HG03342 (cell line): ENCODE results near the gene CHST3.

ENCODE experiments used
- ATAC-seq: cut with Tn5 transposase; IDR thresholded peaks from one replicate; pipeline ENCODE4 v1.9.1; 2021; ENCODE audit warnings: mild to moderate bottlenecking, moderate library complexity; ENCODE audit not compliant: unreplicated experiment

CHST3 gene

DNA sequence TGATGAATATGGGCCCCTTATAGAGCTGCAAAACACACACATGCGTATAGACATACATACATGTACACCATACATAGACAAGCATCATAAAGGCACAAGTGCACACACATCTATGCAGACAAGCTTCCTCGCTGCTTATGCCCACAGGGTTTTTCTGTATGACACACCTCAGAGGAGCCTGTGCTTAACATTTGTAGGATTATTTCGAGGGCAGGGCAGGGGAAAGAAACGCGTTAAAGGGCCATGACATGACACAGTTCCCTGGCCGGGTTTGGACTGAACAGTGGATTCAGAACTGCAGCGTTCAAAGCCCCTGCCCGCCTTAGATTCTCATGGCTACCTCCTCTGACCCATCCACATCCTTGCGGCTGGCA, 44.8 kb downstream of the CHST3 start:
- no peak for ATAC-seq

DNA sequence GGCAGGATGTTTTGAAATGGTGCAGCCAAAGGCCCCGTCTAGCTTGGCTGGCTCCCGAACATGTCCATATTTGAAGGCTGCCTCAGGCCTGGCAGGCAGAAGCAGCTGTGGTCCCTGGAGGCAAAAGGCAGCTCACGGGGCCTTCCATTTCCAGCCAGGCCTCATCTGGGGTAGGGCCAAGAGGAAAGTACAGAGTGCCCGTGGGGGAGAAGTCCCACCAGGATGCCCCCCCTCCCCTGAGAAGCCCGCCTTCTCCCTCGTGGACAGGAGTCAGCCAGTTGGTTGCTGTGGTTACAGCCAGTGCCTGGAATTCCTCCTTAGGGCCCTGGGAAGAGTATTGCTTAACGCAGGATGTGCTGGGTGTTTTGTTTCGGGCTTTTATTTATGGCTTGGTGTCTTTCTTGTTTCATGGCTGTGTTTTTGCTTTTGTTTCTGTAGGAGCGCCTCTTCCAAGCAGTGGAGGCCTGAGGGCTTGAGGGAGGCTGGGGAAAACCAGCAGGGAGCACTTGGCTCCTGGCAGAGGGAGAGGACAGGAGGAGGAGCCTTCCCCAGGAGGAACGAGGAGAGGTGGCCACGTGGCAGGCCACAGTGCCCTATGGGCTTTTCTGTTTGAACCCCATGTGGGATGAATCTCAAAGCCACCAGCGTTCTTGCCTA, 45.4 kb downstream of the CHST3 start:
- ATAC-seq: no peak

DNA sequence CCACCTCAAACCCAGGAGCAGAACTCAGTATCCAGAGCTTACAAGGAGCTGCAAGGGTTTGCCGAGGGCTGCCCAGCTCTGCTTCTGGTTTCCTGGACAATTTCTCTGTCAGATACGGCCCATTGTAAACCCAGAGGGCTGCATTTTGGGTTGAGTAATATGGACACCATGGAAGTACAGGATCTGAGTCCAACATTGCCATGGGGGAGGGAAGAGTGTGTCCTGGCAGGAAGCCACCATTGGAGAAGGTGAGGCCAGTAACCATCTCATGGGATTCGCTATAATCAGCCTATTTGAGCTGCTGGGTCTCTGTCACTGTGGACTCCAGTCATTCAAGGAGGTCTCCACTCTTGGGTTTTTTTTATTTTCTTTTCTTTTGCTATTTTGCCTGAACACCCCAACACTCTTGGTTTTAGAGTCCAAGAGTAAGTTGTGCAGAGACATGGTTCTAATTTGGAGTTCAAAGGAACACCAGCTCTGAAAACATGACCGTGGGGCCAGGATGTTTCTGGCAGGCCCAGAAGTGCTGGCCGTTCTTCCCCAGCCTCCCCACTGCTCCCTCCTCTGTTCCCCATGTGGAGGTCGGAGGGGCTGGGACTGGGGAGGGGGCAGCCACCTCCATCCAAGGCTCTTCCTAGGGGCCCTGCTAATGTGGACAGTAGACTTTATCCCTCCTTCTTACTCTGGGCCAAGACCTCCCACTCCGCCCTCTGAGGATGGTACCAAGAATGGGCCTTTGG, 46.2 kb downstream of the CHST3 start:
- no peak for ATAC-seq

DNA sequence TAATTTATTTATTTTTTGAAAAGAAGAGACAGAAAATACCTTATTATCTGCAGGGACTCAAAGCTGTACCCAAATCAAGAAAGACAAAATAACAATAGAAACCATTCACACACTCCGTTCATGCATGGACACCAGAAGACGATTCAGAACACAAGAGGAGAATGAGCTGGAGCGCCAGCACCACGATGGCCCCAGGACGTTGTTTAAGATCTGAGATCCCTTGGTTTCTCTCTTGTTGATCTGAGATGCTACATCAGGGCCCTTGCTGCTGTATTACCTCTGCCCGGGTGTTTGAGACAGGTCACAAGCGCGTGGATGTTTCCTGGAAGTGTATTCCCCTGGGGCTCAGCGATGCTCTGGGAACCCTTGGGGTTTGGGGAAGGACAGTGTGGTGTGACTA, 46.8 kb downstream of the CHST3 start:
- ATAC-seq: no peak

DNA sequence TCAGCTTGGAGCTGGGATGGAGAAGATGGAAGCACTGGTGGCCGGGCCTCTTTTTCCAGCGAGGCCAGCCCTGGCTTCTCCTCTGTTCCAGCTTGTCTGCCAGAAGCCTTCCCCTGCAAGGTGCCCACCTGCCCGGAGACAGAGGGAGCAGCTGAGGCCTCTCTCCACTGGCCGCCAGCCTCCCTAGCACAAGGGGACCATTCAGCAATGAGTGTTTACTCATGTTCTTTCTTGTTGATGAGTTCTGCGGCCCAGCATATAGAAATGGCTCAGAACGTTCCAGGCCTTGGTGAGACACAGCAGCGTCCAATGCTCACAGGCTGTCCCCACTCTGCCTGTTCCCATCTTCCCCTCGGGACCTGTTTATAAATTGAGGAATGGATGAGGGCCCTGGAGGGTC, 47.3 kb downstream of the CHST3 start:
- ATAC-seq: no peak

DNA sequence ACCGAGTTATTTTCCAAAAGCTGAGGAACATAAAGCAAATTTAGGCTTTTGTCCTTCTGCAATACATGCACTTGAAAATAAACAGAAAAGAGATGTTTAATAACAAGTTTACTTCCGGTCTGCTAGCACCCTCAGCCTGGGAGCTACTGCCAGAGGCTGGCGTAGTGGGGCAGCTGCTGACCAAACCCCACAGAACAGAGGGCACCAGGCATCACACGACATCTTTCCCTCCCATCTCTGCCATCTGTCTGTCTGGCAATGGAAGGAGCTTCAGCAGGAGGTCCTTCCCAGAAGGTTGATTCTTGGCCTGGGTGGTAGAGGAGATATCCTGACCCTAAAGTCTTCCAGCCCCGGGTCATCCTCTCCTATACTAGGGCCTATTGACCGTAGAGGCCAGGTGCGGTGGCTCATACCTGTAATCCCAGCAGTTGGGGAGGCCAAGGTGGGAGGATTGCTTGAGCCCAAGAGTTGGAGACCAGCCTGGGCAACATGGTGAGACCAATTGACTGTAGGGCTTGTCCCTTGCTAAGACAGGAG, 47.8 kb downstream of the CHST3 start:
- ATAC-seq: no peak

DNA sequence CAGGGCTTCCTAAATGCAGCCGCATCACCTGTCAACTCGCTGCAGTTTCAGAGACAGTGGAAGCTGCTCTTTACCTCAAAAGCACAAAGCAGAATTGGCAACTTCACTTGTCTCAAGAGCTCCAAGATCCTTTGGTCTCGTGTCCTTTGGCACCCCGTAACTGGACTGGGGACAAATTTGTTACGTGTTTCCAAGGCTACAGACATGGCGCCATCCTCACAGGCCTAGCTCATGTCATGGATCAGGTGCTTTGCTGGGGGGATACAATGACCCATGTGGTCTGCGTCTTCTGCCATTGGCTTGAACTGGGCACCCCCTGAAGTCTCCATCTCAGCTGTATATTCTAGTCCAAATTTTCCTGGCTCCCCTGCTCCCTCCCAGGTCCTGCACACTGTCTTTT, 48.6 kb downstream of the CHST3 start:
- ATAC-seq: no peak

DNA sequence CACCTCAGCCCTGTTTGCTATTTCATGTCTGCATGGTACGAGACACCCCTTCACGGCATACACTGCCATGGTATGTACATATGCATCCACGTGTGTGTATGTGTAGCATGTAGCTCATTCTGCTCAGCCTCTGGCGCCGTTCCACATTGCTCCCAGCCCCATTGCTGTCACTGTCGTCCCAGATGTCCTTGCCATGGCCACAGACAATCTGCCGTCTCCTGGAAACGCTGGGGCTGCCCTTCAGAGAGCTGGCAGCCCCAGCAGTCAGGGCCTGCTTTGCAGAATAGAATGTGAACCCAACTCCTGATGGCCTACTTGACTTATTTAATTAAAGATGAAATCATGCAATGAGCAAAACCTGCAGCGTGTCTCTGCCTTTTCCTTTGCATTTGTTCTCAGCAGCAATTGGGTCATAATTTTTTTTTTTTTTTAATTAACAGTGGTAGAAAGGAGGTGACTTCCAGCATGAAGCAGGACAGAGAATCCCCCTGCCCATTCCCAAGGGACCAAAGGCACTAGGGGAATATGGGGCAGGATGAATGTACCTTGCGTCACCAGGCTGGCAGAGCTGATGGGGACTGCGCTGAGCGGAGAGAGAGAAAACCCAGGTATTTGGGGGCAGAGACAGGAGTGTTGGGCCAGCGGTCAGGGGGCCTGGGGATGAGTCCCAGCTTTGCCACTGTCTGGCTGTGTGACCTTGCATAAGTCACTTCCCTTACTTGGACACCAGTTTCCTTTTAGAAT, 49.2 kb downstream of the CHST3 start:
- ATAC-seq: no peak

DNA sequence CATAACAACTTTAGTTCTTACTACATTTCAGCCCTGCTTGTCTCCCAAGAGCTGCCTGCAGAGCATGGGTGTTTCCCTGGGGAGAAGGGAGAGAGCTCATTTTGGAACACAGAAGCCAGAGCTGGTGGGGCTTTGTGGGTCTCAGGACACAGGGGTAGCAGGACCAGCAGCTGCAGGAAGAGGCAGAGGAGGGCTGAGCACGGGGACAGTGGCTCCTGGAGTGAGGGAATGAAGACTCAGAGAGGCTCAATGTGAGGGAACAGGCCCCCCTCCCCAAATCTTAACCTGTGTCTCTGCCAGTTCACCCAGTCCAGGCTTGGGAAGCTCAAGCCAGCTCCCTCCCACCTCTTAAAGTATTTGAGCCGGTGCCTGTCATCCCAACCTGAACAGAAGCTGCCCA, 50.0 kb downstream of the CHST3 start:
- no peak for ATAC-seq

DNA sequence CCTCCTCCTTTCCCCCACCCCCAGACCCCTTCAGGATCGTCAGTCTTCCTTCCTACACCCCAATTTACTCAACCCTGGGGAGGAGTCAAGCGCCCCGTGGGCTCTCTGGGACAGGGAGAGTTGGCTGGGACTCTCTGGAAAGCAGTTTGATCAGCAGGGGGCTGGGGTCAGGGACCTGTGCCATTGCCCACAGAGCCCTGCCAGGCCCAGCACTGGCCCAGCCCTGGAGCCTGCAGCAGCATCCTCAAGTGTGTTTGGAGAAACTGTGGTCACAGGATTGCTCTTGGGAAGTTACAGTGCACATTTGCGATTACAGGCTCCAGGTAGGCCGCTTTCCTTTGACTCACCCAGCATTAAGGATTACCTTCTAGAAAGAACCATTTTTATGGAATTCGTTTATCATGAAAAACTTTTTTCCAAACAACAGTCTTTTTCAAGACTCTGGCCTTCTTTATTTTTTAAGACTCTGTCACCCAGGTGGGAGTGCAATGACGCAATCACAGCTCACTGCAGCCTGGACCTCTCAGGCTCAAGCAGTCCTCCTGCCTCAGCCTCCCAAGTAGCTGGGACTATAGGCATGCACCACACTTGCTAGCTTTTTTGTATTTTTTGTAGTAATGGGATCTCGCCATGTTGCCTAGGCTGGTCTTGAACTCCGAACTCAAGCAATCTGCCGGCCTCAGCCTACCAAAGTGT, 50.7 kb downstream of the CHST3 start:
- ATAC-seq: no peak

DNA sequence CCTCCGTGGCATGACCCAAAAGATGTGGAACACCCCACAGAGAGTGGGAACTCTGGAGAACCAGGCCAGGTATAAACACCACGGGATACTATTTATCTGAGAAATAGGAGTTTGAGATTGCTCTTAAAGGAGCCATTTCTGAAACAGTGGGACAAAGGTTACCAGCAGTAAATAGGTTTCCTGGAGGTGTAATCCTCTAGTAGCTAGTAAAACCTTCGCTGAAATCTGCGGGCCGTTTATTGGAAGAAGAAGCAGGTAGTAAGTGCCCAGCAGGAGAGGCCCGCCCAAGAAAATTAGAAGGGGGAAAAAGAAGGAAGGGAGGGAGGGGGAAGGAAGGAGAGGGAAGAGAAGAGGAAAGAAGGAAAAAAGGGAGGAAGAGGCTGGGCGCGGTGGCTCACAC, 51.6 kb downstream of the CHST3 start:
- ATAC-seq: no peak

DNA sequence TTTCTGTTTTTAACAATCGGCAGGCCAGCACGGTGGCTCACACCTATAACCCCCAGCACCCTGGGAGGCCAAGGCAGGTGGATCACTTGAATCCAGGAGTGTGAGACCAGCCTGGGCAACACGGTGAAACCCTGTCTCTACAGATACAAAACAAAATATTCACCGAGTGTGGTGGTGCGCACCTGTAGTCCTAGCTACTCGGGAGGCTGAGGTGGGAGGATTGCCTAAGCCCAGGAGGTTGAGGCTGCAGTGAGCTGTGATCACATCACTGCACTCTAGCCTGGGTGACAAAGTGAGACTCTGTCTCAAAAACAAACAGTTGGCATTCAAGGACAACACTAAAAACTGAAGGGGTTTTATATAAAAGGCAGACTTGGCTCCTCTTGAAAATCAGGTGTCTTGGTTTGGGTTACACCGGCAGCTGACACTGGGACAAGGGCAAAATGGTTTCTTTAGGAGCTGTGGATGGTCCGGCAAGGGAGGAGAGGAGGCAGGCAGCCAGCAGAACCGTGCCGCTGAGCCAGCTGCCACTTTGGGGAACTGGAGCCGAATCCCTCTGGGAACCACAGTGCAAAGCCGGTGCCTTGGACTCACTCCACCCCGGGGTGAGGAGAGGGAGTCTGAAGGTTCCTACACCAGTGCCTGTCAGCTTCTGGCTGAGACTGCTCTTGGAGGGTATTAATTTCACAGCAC, 52.6 kb downstream of the CHST3 start:
- no peak for ATAC-seq

DNA sequence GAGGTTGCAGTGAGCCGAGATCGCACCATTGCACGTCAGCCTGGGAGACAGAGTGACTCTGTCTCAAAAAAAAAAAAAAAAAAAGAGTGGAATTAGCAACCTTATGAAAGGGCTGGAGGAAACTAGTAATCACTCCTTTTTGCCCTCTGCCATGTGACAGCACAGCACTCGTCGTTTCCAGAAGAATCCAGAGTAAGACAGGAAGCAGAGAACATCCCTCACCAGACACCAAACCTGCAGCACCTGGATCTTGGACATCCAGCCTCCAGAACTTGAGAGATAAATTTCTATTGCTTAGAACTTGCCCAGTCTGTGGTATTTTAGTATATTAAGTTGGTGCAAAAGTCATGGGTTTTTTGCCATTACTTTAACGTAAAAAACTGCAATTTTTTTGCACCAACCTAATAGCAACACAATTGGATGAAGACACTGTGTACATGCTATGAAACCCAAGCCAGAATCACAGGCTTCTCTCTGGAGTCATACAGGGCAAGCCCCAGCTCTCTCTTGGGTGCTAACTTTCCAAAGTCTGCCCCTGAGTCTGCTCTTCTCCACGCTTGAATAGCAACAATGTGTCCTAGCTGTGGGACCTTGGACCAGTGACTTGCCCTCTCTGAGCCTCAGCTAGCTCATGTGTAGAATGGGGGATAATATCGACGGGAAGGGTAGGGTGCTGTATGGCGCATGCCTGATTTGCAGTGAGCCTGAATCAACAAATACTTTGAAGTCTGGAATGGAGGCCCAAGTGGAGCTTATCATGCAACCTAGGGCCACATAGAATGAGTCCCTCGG, 55.1 kb downstream of the CHST3 start:
- no peak for ATAC-seq

DNA sequence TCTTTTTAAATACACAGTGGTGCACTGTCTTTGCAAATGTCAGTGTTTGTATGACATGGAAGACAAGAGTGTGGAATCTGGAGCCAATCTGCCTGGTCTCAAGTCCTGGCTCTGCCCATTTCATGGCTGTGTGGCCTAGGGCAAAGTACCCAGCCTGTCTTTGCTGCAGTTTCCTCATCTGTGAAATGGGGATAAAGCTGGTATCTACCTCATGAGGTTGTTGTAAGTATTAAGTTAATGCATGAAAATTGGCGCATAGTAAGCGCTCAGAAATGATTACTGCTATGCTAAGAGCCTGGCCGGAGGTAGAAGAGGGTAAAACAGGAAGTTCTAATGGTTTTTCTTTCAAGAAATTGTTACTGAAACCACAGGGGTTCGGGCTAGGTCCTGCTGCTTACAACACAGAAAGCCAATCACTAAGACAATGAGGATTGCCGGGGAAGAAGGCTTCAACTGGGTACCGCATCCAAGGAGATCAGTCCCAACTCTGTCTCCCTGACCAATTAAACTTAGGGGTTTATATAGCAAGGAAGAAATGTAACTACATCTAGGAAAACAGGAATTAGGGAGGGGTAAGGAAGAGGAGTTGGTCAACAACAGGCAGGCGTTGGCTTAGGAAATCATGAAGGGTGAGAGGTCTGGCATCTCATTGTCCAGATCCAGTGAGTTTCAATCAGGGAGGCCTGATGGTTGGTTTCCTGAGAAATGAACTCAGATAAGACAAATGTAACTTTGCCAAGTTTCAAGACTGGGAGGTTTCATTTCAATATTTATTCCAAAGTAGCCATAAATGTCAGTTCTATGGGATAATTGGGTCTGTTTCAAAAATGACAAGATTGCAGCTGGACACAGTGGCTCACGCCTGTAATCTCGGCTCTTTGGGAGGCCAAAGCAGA, 57.0 kb downstream of the CHST3 start:
- ATAC-seq: no peak

DNA sequence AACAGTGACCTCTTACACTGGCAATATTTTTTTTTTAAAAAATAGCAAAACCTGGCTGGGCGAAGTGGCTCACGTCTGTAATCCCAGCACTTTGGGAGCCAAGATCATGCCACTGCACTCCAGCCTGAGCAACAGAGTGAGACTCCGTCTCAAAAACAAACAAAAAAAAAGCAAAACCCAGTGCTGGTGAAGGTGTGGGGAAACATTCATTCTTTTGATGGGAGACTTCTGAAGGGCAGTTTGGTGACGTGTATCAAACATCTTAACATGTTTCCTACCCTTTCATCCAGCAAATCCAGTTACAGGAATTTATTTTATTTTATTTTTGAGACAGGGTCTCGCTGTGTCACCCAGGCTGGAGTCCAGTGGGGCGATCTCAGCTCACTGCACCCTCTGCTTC, 58.0 kb downstream of the CHST3 start:
- ATAC-seq: no peak

DNA sequence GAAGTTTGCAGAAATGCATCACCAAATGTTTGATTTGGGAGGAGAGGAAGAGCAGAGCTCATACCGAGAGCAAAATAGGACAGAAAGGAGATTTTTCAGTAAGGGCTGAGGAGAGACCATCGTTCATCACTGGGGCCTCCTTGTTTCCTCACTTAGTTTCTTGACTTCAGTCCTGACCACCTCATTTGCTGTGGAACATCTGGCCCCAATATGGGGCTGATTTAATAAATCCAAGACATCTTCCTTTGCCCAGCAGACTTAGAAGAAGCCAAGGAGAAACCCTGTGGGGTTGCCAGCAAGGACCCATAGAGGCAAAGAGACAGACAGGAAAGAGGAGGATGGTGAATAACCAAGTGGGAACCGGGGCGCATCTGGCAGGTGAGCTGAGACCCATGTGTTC, 60.4 kb downstream of the CHST3 start:
- ATAC-seq: no peak

DNA sequence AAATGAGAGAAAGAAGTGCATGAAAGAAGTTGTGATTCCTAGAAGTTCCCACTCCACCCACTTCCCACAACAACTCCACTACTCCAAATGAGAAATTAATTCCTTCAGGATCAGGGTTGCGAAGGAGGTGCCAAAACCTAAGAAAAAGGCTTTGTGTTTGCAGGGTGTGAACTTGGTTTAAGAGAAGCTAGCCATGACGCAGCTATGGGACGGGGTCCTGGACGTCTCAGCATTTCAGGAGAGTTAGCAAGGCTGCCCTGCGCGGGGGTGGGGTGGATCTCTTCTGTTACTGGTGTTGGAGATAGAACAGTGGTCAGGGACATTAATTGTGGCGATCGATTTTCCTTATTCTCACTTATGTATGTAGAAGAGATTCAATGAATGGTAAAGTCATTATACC, 61.2 kb downstream of the CHST3 start:
- ATAC-seq: no peak

DNA sequence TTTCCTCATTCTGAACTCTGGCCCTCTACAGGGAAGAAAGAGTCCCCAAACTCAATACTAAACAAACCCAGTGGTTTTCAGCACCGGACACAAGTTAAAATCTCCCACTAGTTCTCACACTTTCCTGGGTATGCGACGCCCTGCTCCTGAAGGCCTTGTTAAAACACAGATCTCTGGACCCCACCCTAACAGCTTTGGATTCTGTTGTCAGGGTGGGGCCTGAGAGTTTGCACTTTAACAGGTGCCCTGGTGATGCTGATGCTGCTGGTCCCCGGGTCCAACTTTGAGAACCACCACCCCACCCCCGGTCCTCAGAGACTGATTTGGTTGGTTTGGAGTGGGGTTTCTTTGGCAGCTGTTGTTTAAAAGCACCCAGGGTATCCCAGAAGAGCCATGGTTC, 61.6 kb downstream of the CHST3 start:
- no peak for ATAC-seq
